ENCODE data around the gene TPX2.
"Not testable (repeated sequence)": the region's sequence is repeated elsewhere in the genome, so short reads cannot be mapped to it uniquely, and the experiment has no call there.

TPX2 gene

DNA sequence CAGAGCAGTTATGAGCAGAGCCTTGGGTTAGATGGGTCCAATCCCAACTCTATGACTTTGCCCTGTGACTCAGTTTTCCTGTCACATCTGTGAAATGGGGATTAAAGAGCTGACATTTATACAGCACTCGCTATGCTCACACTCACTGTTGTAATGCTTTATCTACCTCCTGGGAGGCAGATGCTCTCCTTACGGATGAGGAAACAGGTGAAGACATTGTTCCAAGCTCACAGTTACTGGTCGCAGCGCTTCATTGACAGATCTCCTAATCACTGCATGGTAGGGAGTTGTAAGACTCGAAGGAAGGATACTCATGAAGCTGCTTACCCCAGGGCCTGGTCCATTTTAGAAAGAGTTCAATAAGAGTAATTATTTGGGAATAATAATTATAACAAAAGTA lies 77.1 kb downstream of the TPX2 start:
- no peaks in the 10 kb centered on the region for H3K36me3 Mint-ChIP-seq (ENCODE audit: low read depth)
- intact Hi-C loops (cut with micrococcal nuclease), result no loop called here
- no peaks in the 10 kb centered on the region for H3K9me3 Mint-ChIP-seq
- H3K4me1 Mint-ChIP-seq (ENCODE audit: low read depth), result peaks cover 7% of the 10 kb centered on the region
- no peak overlapping the region for H3K27ac Mint-ChIP-seq
- peaks cover 3% of the 10 kb centered on the region for H3K27me3 Mint-ChIP-seq
- H3K4me3 Mint-ChIP-seq, result no peak overlapping the region

- H3K4me1 Mint-ChIP-seq (ENCODE audit: low read depth), result peaks cover 1% of the 10 kb centered on the region
- H3K4me3 Mint-ChIP-seq, result no peak overlapping the region
- no peaks in the 10 kb centered on the region for H3K9me3 Mint-ChIP-seq
- no peak overlapping the region for H3K27ac Mint-ChIP-seq
- intact Hi-C loops (cut with micrococcal nuclease), result no loop called here
- peaks cover 10% of the 10 kb centered on the region for H3K27me3 Mint-ChIP-seq
- no peaks in the 10 kb centered on the region for H3K36me3 Mint-ChIP-seq (ENCODE audit: low read depth)
Measured at GRCh38 chr20:31817461-31817860, 78.4 kb downstream of the TPX2 start.

DNA sequence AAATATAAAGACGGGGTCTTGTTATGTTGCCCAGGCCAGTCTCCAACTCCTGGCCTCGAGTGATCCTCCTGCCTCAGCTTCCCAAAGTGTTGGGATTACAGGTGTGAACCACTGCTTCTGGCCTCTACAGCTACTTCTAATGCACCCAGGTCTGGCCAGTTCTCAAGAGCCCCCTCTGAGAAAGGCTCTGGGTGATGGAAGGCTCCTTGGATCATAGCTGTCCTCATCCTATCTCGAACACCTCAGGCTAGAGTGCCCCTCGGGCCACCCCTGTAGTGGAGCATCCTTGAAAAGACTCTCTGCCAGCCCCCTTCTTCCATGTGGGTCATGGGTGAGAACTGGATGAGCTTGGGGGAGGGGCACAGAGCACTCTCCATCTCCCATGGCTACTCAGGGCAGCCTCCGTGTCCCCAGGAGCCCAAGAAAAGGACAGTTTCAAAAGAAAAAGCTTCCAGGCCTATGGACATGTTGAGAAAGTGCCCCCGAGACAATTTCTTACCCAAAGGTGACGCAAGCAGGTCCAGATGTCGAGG lies 79.4 kb downstream of the TPX2 start:
- H3K4me1 Mint-ChIP-seq (ENCODE audit: low read depth), result no peaks in the 10 kb centered on the region
- no peaks in the 10 kb centered on the region for H3K36me3 Mint-ChIP-seq (ENCODE audit: low read depth)
- H3K9me3 Mint-ChIP-seq, result no peaks in the 10 kb centered on the region
- intact Hi-C loops (cut with micrococcal nuclease), result no loop called here
- peaks cover 11% of the 10 kb centered on the region for H3K27me3 Mint-ChIP-seq
- H3K4me3 Mint-ChIP-seq, result no peak overlapping the region
- no peak overlapping the region for H3K27ac Mint-ChIP-seq

GRCh38 chr20:31819083-31819784 lies 80.1 kb downstream of the TPX2 start, which contains the start of gene MYLK2:
Gene MYLK2 (plus strand): TSS chr20:31819356. CDS start chr20:31819581, 225 bp downstream.
- Mint-ChIP-seq H3K27ac (no peak within 1 kb of the TSS), H3K4me1 (ENCODE audit: low read depth) (no peaks in the 10 kb centered on the region), H3K36me3 (ENCODE audit: low read depth) (no peaks in the 10 kb centered on the region), H3K27me3 (peaks cover 12% of the 10 kb centered on the region), H3K4me3 (no peak within 1 kb of the TSS), H3K9me3 (no peaks in the 10 kb centered on the region)
- intact Hi-C loops (cut with micrococcal nuclease), result no loop called here

DNA sequence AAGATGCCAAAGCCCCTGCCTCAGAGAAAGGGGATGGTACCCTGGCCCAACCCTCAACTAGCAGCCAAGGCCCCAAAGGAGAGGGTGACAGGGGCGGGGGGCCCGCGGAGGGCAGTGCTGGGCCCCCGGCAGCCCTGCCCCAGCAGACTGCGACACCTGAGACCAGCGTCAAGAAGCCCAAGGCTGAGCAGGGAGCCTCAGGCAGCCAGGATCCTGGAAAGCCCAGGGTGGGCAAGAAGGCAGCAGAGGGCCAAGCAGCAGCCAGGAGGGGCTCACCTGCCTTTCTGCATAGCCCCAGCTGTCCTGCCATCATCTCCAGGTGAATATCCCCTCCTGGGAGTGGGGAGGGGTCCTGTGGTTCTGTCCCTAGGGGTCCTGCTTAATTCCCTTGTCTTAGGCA lies 81.1 kb downstream of the TPX2 start:
- Mint-ChIP-seq H3K4me1 (ENCODE audit: low read depth) (no peaks in the 10 kb centered on the region), H3K9me3 (no peaks in the 10 kb centered on the region), H3K27me3 (peaks cover 12% of the 10 kb centered on the region), H3K4me3 (no peak overlapping the region), H3K27ac (no peak overlapping the region), H3K36me3 (ENCODE audit: low read depth) (no peaks in the 10 kb centered on the region)
- intact Hi-C loops (cut with micrococcal nuclease), result no loop called here

DNA sequence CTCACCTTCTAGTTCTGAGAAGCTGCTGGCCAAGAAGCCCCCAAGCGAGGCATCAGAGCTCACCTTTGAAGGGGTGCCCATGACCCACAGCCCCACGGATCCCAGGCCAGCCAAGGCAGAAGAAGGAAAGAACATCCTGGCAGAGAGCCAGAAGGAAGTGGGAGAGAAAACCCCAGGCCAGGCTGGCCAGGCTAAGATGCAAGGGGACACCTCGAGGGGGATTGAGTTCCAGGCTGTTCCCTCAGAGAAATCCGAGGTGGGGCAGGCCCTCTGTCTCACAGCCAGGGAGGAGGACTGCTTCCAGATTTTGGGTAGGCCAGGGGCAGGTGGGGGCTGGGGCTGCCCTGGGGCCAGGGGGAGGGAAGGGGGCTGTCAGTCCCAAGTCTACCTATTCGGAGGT lies 82.3 kb downstream of the TPX2 start:
- H3K27ac Mint-ChIP-seq, result no peak overlapping the region
- H3K27me3 Mint-ChIP-seq, result peaks cover 12% of the 10 kb centered on the region
- no peaks in the 10 kb centered on the region for H3K4me1 Mint-ChIP-seq (ENCODE audit: low read depth)
- no peaks in the 10 kb centered on the region for H3K36me3 Mint-ChIP-seq (ENCODE audit: low read depth)
- H3K9me3 Mint-ChIP-seq, result no peaks in the 10 kb centered on the region
- intact Hi-C loops (cut with micrococcal nuclease), result no loop called here
- no peak overlapping the region for H3K4me3 Mint-ChIP-seq

GRCh38 chr20:31822421-31823330 lies 83.6 kb downstream of the TPX2 start:
- intact Hi-C loops (cut with micrococcal nuclease), result loop anchor here (1.0 kb wide), 2 partner anchors 24 to 209 kb away; no protein-coding TSS in a partner anchor
- Mint-ChIP-seq H3K9me3 (no peaks in the 10 kb centered on the region), H3K4me3 (no peak overlapping the region), H3K36me3 (ENCODE audit: low read depth) (no peaks in the 10 kb centered on the region), H3K4me1 (ENCODE audit: low read depth) (no peaks in the 10 kb centered on the region), H3K27me3 (peaks cover 12% of the 10 kb centered on the region), H3K27ac (no peak overlapping the region)

DNA sequence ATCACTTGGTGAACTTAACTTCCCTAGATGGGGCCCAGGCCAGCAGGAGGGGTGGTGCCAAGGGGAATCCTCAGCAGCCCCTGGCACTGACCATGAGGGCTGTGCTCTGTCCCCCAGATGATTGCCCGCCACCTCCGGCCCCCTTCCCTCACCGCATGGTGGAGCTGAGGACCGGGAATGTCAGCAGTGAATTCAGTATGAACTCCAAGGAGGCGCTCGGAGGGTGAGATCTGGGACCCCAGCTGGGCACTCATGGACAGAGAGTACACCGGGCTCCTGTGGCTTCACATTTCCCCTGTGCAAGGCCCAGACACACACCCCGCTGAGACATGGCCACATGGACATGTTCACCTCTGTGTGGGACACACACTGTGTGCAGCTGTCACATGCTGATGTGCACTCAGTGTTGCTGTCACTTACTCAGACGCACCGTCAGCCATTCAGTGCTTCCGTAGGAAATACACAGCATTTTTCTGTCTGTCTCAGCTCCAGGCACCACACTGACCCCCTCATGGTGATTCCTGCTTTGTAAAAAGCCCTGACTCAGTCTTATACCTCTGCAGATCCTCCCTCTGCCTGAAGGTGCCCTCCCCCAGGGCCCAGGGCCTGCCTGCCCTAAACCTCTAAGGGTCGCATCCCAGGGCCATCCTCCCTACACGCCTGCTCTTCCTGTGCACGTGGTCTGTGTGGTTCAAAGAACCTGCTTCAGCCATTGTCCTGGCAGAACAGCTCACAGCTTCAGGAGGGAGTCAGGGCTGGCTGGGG lies 84.5 kb downstream of the TPX2 start:
- intact Hi-C loops (cut with micrococcal nuclease), result loop anchor here (1.0 kb wide), 1 partner anchor 23 kb away; no protein-coding TSS in a partner anchor
- Mint-ChIP-seq H3K27me3 (peaks cover 12% of the 10 kb centered on the region), H3K4me3 (no peak overlapping the region), H3K9me3 (no peaks in the 10 kb centered on the region), H3K27ac (no peak overlapping the region), H3K4me1 (ENCODE audit: low read depth) (no peaks in the 10 kb centered on the region), H3K36me3 (ENCODE audit: low read depth) (no peaks in the 10 kb centered on the region)

DNA sequence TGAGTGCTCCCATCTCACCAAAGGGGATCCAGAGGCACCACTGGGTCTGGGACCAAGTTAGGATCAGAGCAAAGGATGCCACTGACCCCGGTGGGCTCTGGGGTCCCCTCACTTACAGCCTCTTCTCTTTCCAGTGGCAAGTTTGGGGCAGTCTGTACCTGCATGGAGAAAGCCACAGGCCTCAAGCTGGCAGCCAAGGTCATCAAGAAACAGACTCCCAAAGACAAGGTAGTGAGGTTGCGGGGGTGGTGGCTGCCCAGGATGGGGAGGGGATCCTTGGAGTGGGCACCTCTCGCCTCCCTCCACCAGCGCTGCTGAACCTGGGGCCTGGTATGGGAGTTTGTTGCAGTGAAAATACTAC lies 85.0 kb downstream of the TPX2 start:
- Mint-ChIP-seq H3K4me3 (no peak overlapping the region), H3K27me3 (peaks cover 13% of the 10 kb centered on the region), H3K27ac (no peak overlapping the region), H3K36me3 (ENCODE audit: low read depth) (no peaks in the 10 kb centered on the region), H3K9me3 (no peaks in the 10 kb centered on the region), H3K4me1 (ENCODE audit: low read depth) (no peaks in the 10 kb centered on the region)
- intact Hi-C loops (cut with micrococcal nuclease), result no loop called here

DNA sequence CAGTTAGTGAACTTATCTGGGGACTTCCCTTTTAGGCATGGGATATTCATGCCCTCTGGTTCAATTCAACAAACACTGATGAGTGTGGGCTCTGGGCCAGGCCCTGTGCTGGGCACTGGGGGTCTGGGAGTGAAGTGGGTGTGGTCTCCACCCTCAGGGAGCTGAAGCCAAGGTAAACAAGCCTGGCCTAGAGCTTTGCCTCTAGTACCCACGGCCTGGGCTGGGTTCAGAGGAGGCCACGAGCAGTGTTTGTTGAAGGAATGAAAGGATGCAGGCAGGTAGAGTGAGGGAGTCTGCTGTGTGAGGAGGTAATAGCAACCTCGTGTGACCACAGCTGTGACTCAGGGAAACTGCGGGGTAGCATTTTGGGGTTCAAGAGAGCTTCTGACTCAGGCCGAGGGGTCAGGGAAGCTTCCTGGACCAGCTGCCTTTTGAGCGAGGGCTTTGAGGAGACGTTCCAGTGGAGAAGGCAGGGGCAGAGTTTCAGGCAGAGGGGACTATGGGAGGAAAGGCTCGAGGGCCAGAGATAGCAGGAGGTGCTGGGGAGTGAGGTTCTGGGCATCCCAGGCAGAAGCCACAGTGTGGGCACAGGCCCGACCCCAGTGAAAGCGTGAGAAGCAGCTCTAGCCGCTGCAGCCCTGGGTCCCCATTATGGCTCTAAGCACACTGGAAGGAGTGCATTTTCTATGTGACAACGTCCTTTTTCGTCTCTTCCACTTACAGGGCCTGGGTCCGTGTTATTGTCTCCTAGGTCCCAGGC lies 85.6 kb downstream of the TPX2 start:
- intact Hi-C loops (cut with micrococcal nuclease), result no loop called here

DNA sequence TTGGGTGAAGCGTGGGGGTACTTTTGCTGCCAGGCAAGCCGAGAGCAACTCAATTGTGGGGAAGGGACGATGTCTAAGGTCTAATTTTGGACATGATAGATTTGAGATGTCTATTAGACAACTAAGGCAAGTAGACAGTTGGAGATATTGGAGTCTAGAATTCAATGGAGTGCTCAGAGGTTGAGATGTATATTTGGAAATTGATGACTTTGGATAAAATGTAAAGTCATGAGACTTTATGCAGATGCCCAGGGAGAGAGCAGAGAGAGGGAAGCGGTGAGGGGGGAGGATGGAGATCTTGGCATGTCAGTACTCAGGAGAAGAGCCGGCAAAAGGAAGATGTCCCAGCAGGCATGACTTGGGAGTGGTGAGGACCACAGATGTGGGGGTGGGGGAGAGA lies 87.0 kb downstream of the TPX2 start:
- Mint-ChIP-seq H3K27ac (no peak overlapping the region), H3K36me3 (ENCODE audit: low read depth) (no peaks in the 10 kb centered on the region), H3K4me3 (no peak overlapping the region), H3K9me3 (no peaks in the 10 kb centered on the region), H3K27me3 (peaks cover 13% of the 10 kb centered on the region), H3K4me1 (ENCODE audit: low read depth) (no peaks in the 10 kb centered on the region)
- intact Hi-C loops (cut with micrococcal nuclease), result no loop called here

More for the DNA sequence above, 85.6 kb downstream of the TPX2 start:
- Mint-ChIP-seq H3K9me3 (no peaks in the 10 kb centered on the region), H3K27me3 (peaks cover 13% of the 10 kb centered on the region), H3K4me1 (ENCODE audit: low read depth) (no peaks in the 10 kb centered on the region), H3K27ac (no peak overlapping the region), H3K4me3 (no peak overlapping the region), H3K36me3 (ENCODE audit: low read depth) (no peaks in the 10 kb centered on the region)

- H3K9me3 Mint-ChIP-seq, result no peaks in the 10 kb centered on the region
- intact Hi-C loops (cut with micrococcal nuclease), result no loop called here
- H3K36me3 Mint-ChIP-seq (ENCODE audit: low read depth), result no peaks in the 10 kb centered on the region
- peaks cover 16% of the 10 kb centered on the region for H3K27me3 Mint-ChIP-seq
- no peak overlapping the region for H3K27ac Mint-ChIP-seq
- no peaks in the 10 kb centered on the region for H3K4me1 Mint-ChIP-seq (ENCODE audit: low read depth)
- H3K4me3 Mint-ChIP-seq, result no peak overlapping the region
Measured at GRCh38 chr20:31827059-31827458, 88.0 kb downstream of the TPX2 start.

DNA sequence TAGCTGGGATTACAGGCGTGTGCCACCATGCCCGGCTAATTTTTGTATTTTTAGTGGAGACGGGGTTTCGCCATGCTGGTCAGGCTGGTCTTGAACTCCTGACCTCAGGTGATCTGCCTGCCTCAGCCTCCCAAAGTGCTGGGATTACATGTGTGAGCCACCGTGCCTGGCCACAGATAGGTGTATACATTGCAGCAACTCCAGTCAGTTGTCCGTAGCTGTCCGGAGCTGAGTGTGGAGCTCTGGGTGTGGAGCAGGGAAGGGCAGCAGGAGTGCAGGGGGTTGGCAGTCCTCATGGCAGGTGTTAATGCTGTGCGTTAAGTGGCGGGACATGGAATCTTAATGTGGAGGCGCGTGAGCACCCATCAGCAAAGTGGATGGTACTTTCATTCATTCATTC lies 88.9 kb downstream of the TPX2 start:
- H3K27ac Mint-ChIP-seq; H3K9me3 Mint-ChIP-seq; H3K4me3 Mint-ChIP-seq; intact Hi-C loops (cut with micrococcal nuclease); H3K36me3 Mint-ChIP-seq (ENCODE audit: low read depth); H3K4me1 Mint-ChIP-seq (ENCODE audit: low read depth): not testable (repeated sequence)
- H3K27me3 Mint-ChIP-seq, result peaks cover 15% of the 10 kb centered on the region

Data from dendritic cell treated with granulocyte-macrophage colony-stimulating factor and Interleukin-4, amounts not matched to agents 40 ng/mL and 50 ng/mL, for 4 days (primary cell).